K562 (cell line): ENCODE measurements around the gene DDX23. TPM values are rescaled to one million over a fixed set of nuclear protein-coding genes. Genes with fewer than 3 reads are reported as not detected.

Source experiments
- EGR1 ChIP-seq: fragments of 450-650 bp; conservative IDR thresholded peaks from 2 replicates; pipeline ENCODE4 v1.6.1; 2017; ENCODE audit warnings: mild to moderate bottlenecking
- EP300 ChIP-seq: IDR thresholded peaks from 2 replicates; pipeline ENCODE4 v1.6.1; 2012; ENCODE audit warnings: low read length, improper control_type of control experiment
- EZH2 ChIP-seq: IDR thresholded peaks from 2 replicates; pipeline ENCODE4 v1.6.1; 2012; ENCODE audit warnings: low read depth, mild to moderate bottlenecking, inconsistent platforms, low read length, borderline replicate concordance
- HDAC1 ChIP-seq, 2 experiments: fragments of 450-650 bp; IDR thresholded peaks; 2 replicates each; pipeline ENCODE4 v1.6.1; 2016 to 2017; ENCODE audit warnings: inconsistent platforms in 1 of 2, mild to moderate bottlenecking in 1 of 2, moderate library complexity in 1 of 2
- HDAC2 ChIP-seq: fragments of 450-650 bp; IDR thresholded peaks from 2 replicates; pipeline ENCODE4 v1.6.1; 2016; ENCODE audit warnings: mild to moderate bottlenecking
- KDM1A ChIP-seq, 2 experiments: fragments of 450-650 bp; IDR thresholded peaks; 2 replicates each; pipeline ENCODE4 v1.6.1; 2016; ENCODE audit warnings: mild to moderate bottlenecking in 2 of 2
- KLF6 ChIP-seq: fragments of 250-450 bp; sonication (Bioruptor Pico); IDR thresholded peaks from 2 replicates; pipeline ENCODE4 v1.4.0; 2020; ENCODE audit warnings: mild to moderate bottlenecking, moderate library complexity, borderline replicate concordance
- MBD1 ChIP-seq: fragments of 250-450 bp; sonication (Bioruptor Pico); IDR thresholded peaks from 2 replicates; pipeline ENCODE4 v1.8.0; 2022; ENCODE audit warnings: inconsistent platforms
- MEF2D ChIP-seq: conservative IDR thresholded peaks from 2 replicates; pipeline ENCODE4 v1.6.1; 2016; ENCODE audit warnings: low read depth, missing genetic modification characterization, missing compliant biosample characterization
- MYC ChIP-seq, 2 experiments: fragments of 250-450 bp in 1 of 2; sonication (Bioruptor Pico) in 1 of 2; IDR thresholded peaks; 2 replicates each; pipeline versions ENCODE4 v1.5.1 to v1.6.1; 2012 to 2021; ENCODE audit warnings: low read depth in 2 of 2, borderline replicate concordance in 1 of 2, improper control_type of control experiment in 1 of 2, low read length in 1 of 2, mild to moderate bottlenecking in 1 of 2, moderate library complexity in 1 of 2
- MYNN ChIP-seq, 2 experiments: sonication (generic); formaldehyde crosslinking in 1 of 2; IDR thresholded peaks; 2 replicates each; pipeline versions ENCODE4 v1.5.0 to v1.6.1; 2016 to 2020; ENCODE audit warnings: antibody characterized with exemption in 1 of 2, missing genetic modification reagents in 1 of 2
- RBM39 ChIP-seq: fragments of 200-400 bp; formaldehyde crosslinking; optimal IDR thresholded peaks from 2 replicates; pipeline ENCODE3; 2018; ENCODE audit warnings: low read depth, low read length
- RCOR1 ChIP-seq, 2 experiments: IDR thresholded peaks; 2 replicates each; pipeline ENCODE4 v1.6.1; 2012; ENCODE audit warnings: low read depth in 2 of 2, low read length in 2 of 2, borderline replicate concordance in 1 of 2, improper control_type of control experiment in 1 of 2
- RNF2 ChIP-seq: sonication (generic); IDR thresholded peaks from 2 replicates; pipeline ENCODE4 v1.6.1; 2016
- SIX5 ChIP-seq, 2 experiments: IDR thresholded peaks; 2 replicates each; pipeline ENCODE4 v1.6.1; 2011; ENCODE audit warnings: low read length in 2 of 2, borderline replicate concordance in 1 of 2, low read depth in 1 of 2, mild to moderate bottlenecking in 1 of 2, moderate library complexity in 1 of 2; ENCODE audit not compliant: insufficient read depth in 1 of 2
- TEAD2 ChIP-seq: fragments of 450-650 bp; IDR thresholded peaks from 2 replicates; pipeline ENCODE4 v1.6.1; 2016; ENCODE audit warnings: missing genetic modification characterization, control low read depth, missing compliant biosample characterization
- THRAP3 ChIP-seq: fragments of 450-650 bp; IDR thresholded peaks from 2 replicates; pipeline ENCODE4 v1.6.1; 2016; ENCODE audit warnings: mild to moderate bottlenecking, inconsistent platforms, borderline replicate concordance
- UBTF ChIP-seq, 2 experiments: IDR thresholded peaks; 2 replicates each; pipeline ENCODE4 v1.6.1; 2012; ENCODE audit warnings: improper control_type of control experiment in 2 of 2, low read depth in 2 of 2, low read length in 2 of 2, borderline replicate concordance in 1 of 2
- ZBTB2 ChIP-seq: fragments of 450-650 bp; IDR thresholded peaks from 2 replicates; pipeline ENCODE4 v1.6.1; 2016; ENCODE audit warnings: antibody characterized with exemption
- ZNF217 ChIP-seq: sonication (generic); formaldehyde crosslinking; IDR thresholded peaks from 2 replicates; pipeline ENCODE4 v1.8.0; 2022; ENCODE audit warnings: mild to moderate bottlenecking, missing genetic modification reagents
- ZNF707 ChIP-seq: fragments of 250-450 bp; sonication (Bioruptor Pico); conservative IDR thresholded peaks from 2 replicates; pipeline ENCODE4 v1.8.0; 2022; ENCODE audit warnings: inconsistent platforms, mild to moderate bottlenecking, moderate library complexity
- polyA plus RNA-seq, 8 experiments: library from polyadenylated mRNA; depleted of rRNA in 4 of 8; stranded (reverse) in 5 of 8; unstranded in 3 of 8; fragments of >200 nt; fragmentation: Nextera tagmentation in 2 of 8; fragmentation: Illumina TruSeq in 1 of 8; extraction: Ambion mirVana in 2 of 8; extraction: Trizol in 1 of 8; gene quantifications; 2 replicates each; pipeline versions ENCODE4 v1.2.1 to v1.2.3, GENCODE V29; 2011 to 2014; ENCODE audit warnings: inconsistent platforms in 1 of 8, missing spikeins in 1 of 8
- total RNA-seq, 7 experiments: library from RNA; depleted of rRNA in 6 of 7; stranded (reverse); fragments of >200 nt in 6 of 7; fragmentation: Illumina TruSeq in 2 of 7; extraction: Trizol in 2 of 7; gene quantifications; 2 replicates each; pipeline versions ENCODE4 v1.2.1 to v1.2.3, GENCODE V29; 2011 to 2021; ENCODE audit warnings: low replicate concordance in 1 of 7

The DDX23 gene
- total and polyA plus RNA-seq, 9 of the 15 experiments (the other 6 are each of a cell fraction or from before 2014, with no cell fraction given), result 32.4 to 138 (median 104) TPM

GRCh38 chr12:48810903-48811431 lies 41.0 kb downstream of the DDX23 start (continued):
- no peak for TF ChIP-seq RBM39
- TF ChIP-seq HDAC1 (IDR thresholded peaks at IDR 0.05), result 0 out of 4 replicates have a peak, but pooled peaks of 1 of the 2 experiments have one; percentile 23
- no peak for TF ChIP-seq RNF2
- TF ChIP-seq RCOR1 (IDR thresholded peaks at IDR 0.05; ENCODE audit: borderline replicate concordance in 1 of 2, low read depth in 2 of 2, low read length in 2 of 2), result 0 out of 4 replicates have a peak, but pooled peaks of 1 of the 2 experiments have one; percentile 16
- no peak for TF ChIP-seq ZNF217 (CRISPR knock-in tag)
- no peak for TF ChIP-seq THRAP3
- no peak for TF ChIP-seq TEAD2 (tag)
- TF ChIP-seq KDM1A (IDR thresholded peaks at IDR 0.05), result peak; percentile 44 to 72; a peak in 2 of 4 replicates
- no peak for TF ChIP-seq MYC (IDR thresholded peaks at IDR 0.05; ENCODE audit: low read depth, low read length)
- no peak for TF ChIP-seq MYC (CRISPR knock-in tag; IDR thresholded peaks at IDR 0.05; ENCODE audit: borderline replicate concordance, low read depth)
- TF ChIP-seq MBD1 (CRISPR knock-in tag), result no peak
- TF ChIP-seq MYNN (IDR thresholded peaks at IDR 0.05), result no peak
- no peak for TF ChIP-seq MYNN (CRISPR knock-in tag; IDR thresholded peaks at IDR 0.05)
- TF ChIP-seq HDAC2, result no peak
- TF ChIP-seq ZBTB2, result no peak
- TF ChIP-seq UBTF (IDR thresholded peaks at IDR 0.05; ENCODE audit: borderline replicate concordance in 1 of 2, low read depth in 2 of 2, low read length in 2 of 2), result no peak
- TF ChIP-seq MEF2D (tag), result no peak
- no peak for TF ChIP-seq EP300
- no peak for TF ChIP-seq SIX5 (IDR thresholded peaks at IDR 0.05; ENCODE audit: borderline replicate concordance in 1 of 2, insufficient read depth in 1 of 2, low read depth in 1 of 2, low read length in 2 of 2)
- TF ChIP-seq EZH2, result no peak
- TF ChIP-seq KLF6 (CRISPR knock-in tag), result no peak
- TF ChIP-seq ZNF707 (CRISPR knock-in tag), result no peak
- TF ChIP-seq EGR1, result peak; percentile 47; the same call in 1 of the 2 replicates
